GM12875 (cell line): ENCODE results near the gene TRIM52.
"Not testable (repeated sequence)": the region's sequence is repeated elsewhere in the genome, so short reads cannot be mapped to it uniquely, and the experiment has no call there.

Experiments used
- H3K4me3 ChIP-seq: one replicate; pipeline ENCODE4 v1.5.1; 2011; ENCODE audit warnings: low read depth, low read length, control low read depth
- CTCF ChIP-seq: IDR thresholded peaks from 2 replicates; pipeline ENCODE4 v1.5.1; 2011; ENCODE audit warnings: low read depth, mild to moderate bottlenecking, control low read depth, inconsistent platforms, low read length, moderate library complexity, borderline replicate concordance; ENCODE audit not compliant: insufficient read depth

Gene TRIM52

GRCh38 chr5:181260720-181261319, at the start of gene TRIM52:
TSS of gene TRIM52 (minus strand) at chr5:181261143. CDS start at chr5:181260813, 330 bp downstream.
- peak within 1 kb of the TSS; percentile 88 for H3K4me3 ChIP-seq
- TF ChIP-seq CTCF: no peak

GRCh38 chr5:181287331-181287730, 26.4 kb upstream of the TRIM52 start:
- not testable (repeated sequence) for H3K4me3 ChIP-seq

- not testable (repeated sequence) for H3K4me3 ChIP-seq
Measured at GRCh38 chr5:181285962-181286705, 25.2 kb upstream of the TRIM52 start.

- H3K4me3 ChIP-seq: not testable (repeated sequence)
Measured at GRCh38 chr5:181283841-181284755, 23.2 kb upstream of the TRIM52 start.

GRCh38 chr5:181283347-181283746, 22.4 kb upstream of the TRIM52 start:
- TF ChIP-seq CTCF: no peak
- no peak overlapping the region for H3K4me3 ChIP-seq

GRCh38 chr5:181282874-181283273, 21.9 kb upstream of the TRIM52 start:
- no peak for TF ChIP-seq CTCF
- no peak overlapping the region for H3K4me3 ChIP-seq

- H3K4me3 ChIP-seq: not testable (repeated sequence)
Measured at GRCh38 chr5:181282415-181282814, 21.5 kb upstream of the TRIM52 start.

- no peak overlapping the region for H3K4me3 ChIP-seq
- no peak for TF ChIP-seq CTCF
Measured at GRCh38 chr5:181281984-181282316, 21.0 kb upstream of the TRIM52 start.

GRCh38 chr5:181281077-181281983, 20.4 kb upstream of the TRIM52 start:
- no peak overlapping the region for H3K4me3 ChIP-seq
- no peak for TF ChIP-seq CTCF
